HG03442 (cell line): ENCODE results near the gene PTPN5.

Experiments used
- ATAC-seq: cut with Tn5 transposase; IDR thresholded peaks from one replicate; pipeline ENCODE4 v1.9.1; 2021; ENCODE audit warnings: mild to moderate bottlenecking, moderate library complexity; ENCODE audit not compliant: unreplicated experiment

The PTPN5 gene

GRCh38 chr11:18743365-18743764, 48.2 kb downstream of the PTPN5 start:
- ATAC-seq = no peak

GRCh38 chr11:18741783-18742182, 49.8 kb downstream of the PTPN5 start:
- ATAC-seq = no peak

- no peak for ATAC-seq
Observed at GRCh38 chr11:18739685-18740084, 51.9 kb downstream of the PTPN5 start.

- ATAC-seq = no peak
Observed at GRCh38 chr11:18737642-18738041, 54.0 kb downstream of the PTPN5 start.

- no peak for ATAC-seq
Observed at GRCh38 chr11:18736590-18737148, 54.9 kb downstream of the PTPN5 start.

- no peak for ATAC-seq
Observed at GRCh38 chr11:18733202-18733601, 58.4 kb downstream of the PTPN5 start.

- ATAC-seq = peak; percentile 52
Observed at GRCh38 chr11:18731949-18732821, 59.4 kb downstream of the PTPN5 start.

- no peak for ATAC-seq
Observed at GRCh38 chr11:18731441-18731840, 60.2 kb downstream of the PTPN5 start.

GRCh38 chr11:18730020-18730419, 61.6 kb downstream of the PTPN5 start:
- ATAC-seq = no peak

GRCh38 chr11:18729426-18729825, 62.2 kb downstream of the PTPN5 start:
- no peak for ATAC-seq

- no peak for ATAC-seq
Observed at GRCh38 chr11:18728658-18729057, 62.9 kb downstream of the PTPN5 start.

- ATAC-seq = peak; percentile 57
Observed at GRCh38 chr11:18727479-18728236, 63.9 kb downstream of the PTPN5 start.

GRCh38 chr11:18726040-18726439, 65.6 kb downstream of the PTPN5 start, which contains the start of gene IGSF22:
IGSF22 (minus strand) TSS chr11:18726188; CDS start chr11:18724236, 1,952 bp downstream.
- ATAC-seq = no peak

- ATAC-seq = no peak
Observed at GRCh38 chr11:18723991-18724390, 67.6 kb downstream of the PTPN5 start.

GRCh38 chr11:18722293-18722637, 69.3 kb downstream of the PTPN5 start:
- no peak for ATAC-seq

GRCh38 chr11:18721561-18722292, 69.9 kb downstream of the PTPN5 start:
- ATAC-seq = peak; percentile 70

- ATAC-seq = peak; percentile 64
Observed at GRCh38 chr11:18720808-18721560, 70.6 kb downstream of the PTPN5 start.

GRCh38 chr11:18720091-18720807, 71.3 kb downstream of the PTPN5 start:
- no peak for ATAC-seq

GRCh38 chr11:18715476-18715875, 76.1 kb downstream of the PTPN5 start:
- ATAC-seq = no peak

- ATAC-seq = no peak
Observed at GRCh38 chr11:18714443-18714780, 77.2 kb downstream of the PTPN5 start.
